Measurements from ENCODE around the gene LGALS1.
"Not testable (repeated sequence)": the region's sequence is repeated elsewhere in the genome, so short reads cannot be mapped to it uniquely, and the experiment has no call there.

Gene LGALS1

DNA sequence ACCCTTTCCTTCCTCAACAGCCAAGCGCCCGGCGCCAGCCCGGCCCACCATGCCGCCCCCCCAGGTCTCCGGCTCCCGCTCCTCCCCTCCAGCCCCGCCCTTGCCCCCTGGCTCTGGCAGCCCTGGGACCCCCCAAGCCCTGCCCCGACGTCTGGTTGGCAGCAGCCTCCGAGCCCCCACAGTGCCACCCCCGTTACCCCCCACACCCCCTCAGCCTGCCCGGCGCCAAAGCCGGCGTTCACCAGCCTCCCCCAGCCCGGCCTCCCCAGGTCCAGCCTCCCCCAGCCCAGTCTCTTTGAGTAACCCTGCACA lies 20.2 kb upstream of the LGALS1 start:
- peaks cover 4% of the 10 kb centered on the region for H3K36me3 ChIP-seq (ENCODE audit: control insufficient read depth, insufficient read depth, low read length)
- 92 to 96% methylated on average over 14 to 17 of the region's 17 CpGs for WGBS, 2 experiments
- H3K9me3 ChIP-seq (ENCODE audit: control insufficient read depth, low read length) = no peaks in the 10 kb centered on the region
- no peak overlapping the region for H3K27ac ChIP-seq (ENCODE audit: insufficient read depth, low read depth, low read length, poor library complexity, severe bottlenecking)
- no peak overlapping the region for H3K4me3 ChIP-seq (ENCODE audit: insufficient read depth, low read depth, low read length)
- H3K4me1 ChIP-seq (ENCODE audit: control insufficient read depth, insufficient read depth, low read length) = peaks cover 10% of the 10 kb centered on the region
- no peaks in the 10 kb centered on the region for H3K27me3 ChIP-seq (ENCODE audit: control insufficient read depth, insufficient read depth, low read length, poor library complexity, severe bottlenecking)

DNA sequence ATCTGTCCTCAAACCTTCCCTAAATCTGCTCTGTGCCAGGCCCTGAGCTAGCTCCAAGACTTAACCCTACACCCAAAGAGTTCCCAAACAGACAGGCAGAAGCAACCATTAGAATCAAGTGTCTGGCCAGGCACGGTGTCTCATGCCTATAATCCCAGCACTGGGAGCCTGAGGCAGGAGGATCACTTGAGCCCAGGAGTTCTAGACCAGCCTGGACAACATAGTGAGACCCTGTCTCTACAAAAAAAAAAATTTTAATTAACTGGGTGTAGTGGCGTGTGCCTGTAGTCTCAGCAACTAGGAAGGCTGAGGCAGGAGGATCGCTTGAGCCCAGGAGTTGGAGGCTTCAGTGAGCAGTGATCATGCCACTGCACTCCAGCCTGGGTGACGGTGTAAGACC lies 18.9 kb upstream of the LGALS1 start:
- not testable (repeated sequence) for H3K4me3 ChIP-seq (ENCODE audit: insufficient read depth, low read depth, low read length); H3K36me3 ChIP-seq (ENCODE audit: control insufficient read depth, insufficient read depth, low read length); H3K9me3 ChIP-seq (ENCODE audit: control insufficient read depth, low read length); H3K27me3 ChIP-seq (ENCODE audit: control insufficient read depth, insufficient read depth, low read length, poor library complexity, severe bottlenecking); H3K27ac ChIP-seq (ENCODE audit: insufficient read depth, low read depth, low read length, poor library complexity, severe bottlenecking)
- H3K4me1 ChIP-seq (ENCODE audit: control insufficient read depth, insufficient read depth, low read length) = peaks cover 23% of the 10 kb centered on the region
- WGBS, 2 experiments = 91 to 94% methylated on average over 4 of the region's 4 CpGs

DNA sequence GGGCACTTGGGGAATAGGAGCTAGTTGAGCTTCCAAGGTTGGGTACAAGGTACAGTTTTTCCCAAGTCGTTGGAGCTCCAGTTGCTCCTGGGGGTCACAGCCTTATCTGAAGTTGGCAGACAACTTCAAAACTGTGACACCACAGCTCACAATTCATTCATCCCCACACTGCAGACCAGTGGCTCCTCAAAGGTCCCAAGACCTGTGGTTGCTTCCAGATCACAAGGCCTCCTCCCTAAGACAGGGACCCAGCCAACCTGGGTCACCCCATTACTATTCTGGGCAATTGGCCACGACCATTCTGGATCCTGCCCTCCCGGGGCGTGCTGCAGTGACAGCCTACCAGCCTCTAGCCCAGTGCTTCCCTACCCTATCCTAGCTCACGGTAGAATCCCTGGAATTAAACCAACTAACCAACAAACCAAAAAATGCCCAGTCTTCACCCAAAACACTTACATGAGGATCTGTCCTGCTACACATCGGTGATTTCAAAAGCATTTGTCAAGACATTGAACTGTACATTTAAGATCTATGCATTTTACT lies 17.8 kb upstream of the LGALS1 start:
- WGBS, 2 experiments = 15 to 19% methylated on average over 6 of the region's 6 CpGs
- Histone ChIP-seq H3K4me3 (ENCODE audit: insufficient read depth, low read depth, low read length) (peak overlapping the region; percentile 49), H3K4me1 (ENCODE audit: control insufficient read depth, insufficient read depth, low read length) (peaks cover 23% of the 10 kb centered on the region), H3K36me3 (ENCODE audit: control insufficient read depth, insufficient read depth, low read length) (peaks cover 4% of the 10 kb centered on the region), H3K27ac (ENCODE audit: insufficient read depth, low read depth, low read length, poor library complexity, severe bottlenecking) (no peak overlapping the region), H3K27me3 (ENCODE audit: control insufficient read depth, insufficient read depth, low read length, poor library complexity, severe bottlenecking) (no peaks in the 10 kb centered on the region), H3K9me3 (ENCODE audit: control insufficient read depth, low read length) (no peaks in the 10 kb centered on the region)

DNA sequence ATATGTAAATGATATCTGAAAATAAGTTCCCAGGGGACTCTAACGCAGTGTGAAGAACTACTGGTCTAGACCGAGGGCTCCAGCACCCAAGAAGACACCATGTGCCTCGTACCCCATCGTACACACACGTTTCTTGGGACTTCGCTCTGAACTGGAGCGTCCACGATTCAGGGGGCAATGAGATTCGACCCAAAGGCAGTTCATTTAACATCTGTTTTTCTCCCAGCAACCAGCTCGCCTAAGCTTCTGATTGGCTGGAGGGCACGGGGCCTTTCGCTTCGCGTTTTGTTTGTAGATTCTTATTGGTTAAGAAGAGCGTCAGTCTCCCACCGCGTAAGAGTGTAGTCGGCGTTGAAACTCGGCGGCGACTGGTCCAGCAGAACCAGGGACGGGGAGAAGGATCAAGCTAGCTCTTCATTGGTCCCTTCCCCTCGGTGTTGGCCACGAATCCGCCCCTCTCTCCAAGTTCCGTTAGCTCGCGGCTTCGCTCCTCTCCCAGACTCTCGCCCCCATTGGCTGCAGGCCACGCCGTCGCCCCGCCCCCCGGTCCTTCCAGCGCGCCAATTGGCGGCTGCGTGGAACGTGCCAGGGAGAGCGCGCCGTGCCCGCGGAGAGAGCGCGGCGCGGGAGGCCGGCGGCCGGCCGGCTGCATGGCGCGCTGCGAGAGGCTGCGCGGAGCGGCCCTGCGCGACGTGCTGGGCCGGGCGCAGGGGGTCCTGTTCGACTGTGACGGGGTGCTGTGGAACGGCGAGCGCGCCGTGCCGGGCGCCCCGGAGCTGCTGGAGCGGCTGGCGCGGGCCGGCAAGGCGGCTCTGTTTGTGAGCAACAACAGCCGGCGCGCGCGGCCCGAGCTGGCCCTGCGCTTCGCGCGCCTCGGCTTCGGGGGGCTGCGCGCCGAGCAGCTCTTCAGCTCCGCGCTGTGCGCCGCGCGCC lies 17.0 kb upstream of the LGALS1 start, which contains the start of gene PDXP:
TSS of gene PDXP (plus strand) at position 591 of the 933 bp plus-strand sequence. CDS start at position 651, 60 bp downstream.
- 0% methylated on average over 101 of the region's 101 CpGs for WGBS, 2 experiments
- Histone ChIP-seq H3K4me3 (ENCODE audit: insufficient read depth, low read depth, low read length) (peak within 1 kb of the TSS; percentile 88), H3K4me1 (ENCODE audit: control insufficient read depth, insufficient read depth, low read length) (peaks cover 23% of the 10 kb centered on the region), H3K27ac (ENCODE audit: insufficient read depth, low read depth, low read length, poor library complexity, severe bottlenecking) (peak within 1 kb of the TSS; percentile 55), H3K27me3 (ENCODE audit: control insufficient read depth, insufficient read depth, low read length, poor library complexity, severe bottlenecking) (no peaks in the 10 kb centered on the region), H3K36me3 (ENCODE audit: control insufficient read depth, insufficient read depth, low read length) (peaks cover 2% of the 10 kb centered on the region), H3K9me3 (ENCODE audit: control insufficient read depth, low read length) (no peaks in the 10 kb centered on the region)

DNA sequence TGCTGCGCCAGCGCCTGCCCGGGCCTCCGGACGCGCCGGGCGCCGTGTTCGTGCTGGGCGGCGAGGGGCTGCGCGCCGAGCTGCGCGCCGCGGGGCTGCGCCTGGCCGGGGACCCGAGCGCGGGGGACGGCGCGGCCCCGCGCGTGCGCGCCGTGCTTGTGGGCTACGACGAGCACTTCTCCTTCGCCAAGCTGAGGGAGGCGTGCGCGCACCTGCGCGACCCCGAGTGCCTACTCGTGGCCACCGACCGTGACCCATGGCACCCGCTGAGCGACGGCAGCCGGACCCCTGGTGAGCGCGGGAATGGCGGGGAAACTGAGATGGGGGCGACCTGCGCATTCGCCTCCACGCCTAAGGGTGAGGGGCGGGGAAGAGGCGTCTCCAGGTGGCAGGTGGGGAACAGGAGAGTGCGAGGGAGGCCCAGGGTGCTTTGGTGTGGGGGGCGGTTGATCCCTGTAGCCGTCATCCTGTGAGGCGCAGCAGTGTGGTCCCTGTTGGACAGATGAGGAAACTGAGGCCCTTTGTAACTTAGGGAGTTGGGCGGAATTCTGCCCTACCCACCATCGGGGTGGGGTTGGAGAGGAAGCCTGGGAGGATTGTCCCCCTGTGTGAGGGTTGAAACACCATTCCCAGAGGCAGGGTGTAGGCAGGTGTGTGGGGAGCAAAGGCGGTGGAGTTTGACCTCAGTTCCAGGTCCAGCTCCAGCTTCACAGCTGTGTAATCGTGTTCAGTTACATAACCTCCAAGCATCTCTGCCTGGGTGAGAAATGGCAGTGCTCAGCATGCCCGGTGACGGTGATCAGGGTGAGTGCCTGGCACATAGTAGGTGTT lies 16.2 kb upstream of the LGALS1 start:
- Histone ChIP-seq H3K36me3 (ENCODE audit: control insufficient read depth, insufficient read depth, low read length) (no peaks in the 10 kb centered on the region), H3K27ac (ENCODE audit: insufficient read depth, low read depth, low read length, poor library complexity, severe bottlenecking) (no peak overlapping the region), H3K27me3 (ENCODE audit: control insufficient read depth, insufficient read depth, low read length, poor library complexity, severe bottlenecking) (no peaks in the 10 kb centered on the region), H3K4me1 (ENCODE audit: control insufficient read depth, insufficient read depth, low read length) (peaks cover 23% of the 10 kb centered on the region), H3K9me3 (ENCODE audit: control insufficient read depth, low read length) (no peaks in the 10 kb centered on the region), H3K4me3 (ENCODE audit: insufficient read depth, low read depth, low read length) (peak overlapping the region; percentile 88)
- WGBS, 2 experiments = 5 to 6% methylated on average over 68 of the region's 68 CpGs

DNA sequence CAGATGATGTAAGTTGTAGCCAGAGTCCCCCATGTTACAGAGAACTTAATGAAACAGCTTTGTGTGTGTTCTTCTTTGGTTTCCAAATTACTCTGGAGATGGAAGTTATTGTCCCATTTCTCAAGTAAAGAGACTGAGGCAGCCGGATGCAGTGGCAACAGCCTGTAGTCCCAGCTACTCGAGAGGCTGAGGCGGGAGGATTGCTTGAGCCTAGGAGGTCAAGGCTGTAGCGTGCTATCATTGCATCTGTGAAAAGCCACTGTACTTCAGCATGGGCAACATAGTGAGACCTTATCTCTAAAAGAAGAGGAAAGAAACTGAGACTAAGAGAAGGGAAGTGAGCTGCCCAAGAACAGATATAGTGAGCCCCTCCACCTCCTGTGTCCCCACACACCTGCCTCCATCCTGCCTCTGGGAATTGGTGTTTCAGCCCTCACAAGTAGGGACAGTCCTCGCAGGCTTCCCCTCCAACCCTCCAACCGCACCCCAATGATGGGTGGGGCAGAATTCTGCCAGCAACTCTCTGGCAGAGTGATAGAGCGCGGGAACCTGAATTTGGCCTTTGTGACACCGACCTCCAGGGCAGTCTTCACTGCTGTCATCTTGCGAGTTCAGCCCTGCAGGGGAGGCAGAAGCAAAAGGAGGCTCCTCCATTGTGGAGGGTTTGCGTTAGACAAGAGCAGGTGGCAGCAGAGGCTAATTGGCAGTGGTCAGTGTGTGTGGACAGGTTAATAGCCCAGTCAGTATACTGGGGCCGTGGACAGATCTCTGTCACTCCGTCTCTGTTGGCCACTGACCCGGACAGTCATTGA lies 15.3 kb upstream of the LGALS1 start:
- no peaks in the 10 kb centered on the region for H3K27me3 ChIP-seq (ENCODE audit: control insufficient read depth, insufficient read depth, low read length, poor library complexity, severe bottlenecking)
- H3K4me3 ChIP-seq (ENCODE audit: insufficient read depth, low read depth, low read length) = peak overlapping the region; percentile 88
- H3K36me3 ChIP-seq (ENCODE audit: control insufficient read depth, insufficient read depth, low read length) = no peaks in the 10 kb centered on the region
- no peak overlapping the region for H3K27ac ChIP-seq (ENCODE audit: insufficient read depth, low read depth, low read length, poor library complexity, severe bottlenecking)
- H3K9me3 ChIP-seq (ENCODE audit: control insufficient read depth, low read length) = no peaks in the 10 kb centered on the region
- 86 to 87% methylated on average over 14 of the region's 14 CpGs for WGBS, 2 experiments
- H3K4me1 ChIP-seq (ENCODE audit: control insufficient read depth, insufficient read depth, low read length) = peaks cover 23% of the 10 kb centered on the region

DNA sequence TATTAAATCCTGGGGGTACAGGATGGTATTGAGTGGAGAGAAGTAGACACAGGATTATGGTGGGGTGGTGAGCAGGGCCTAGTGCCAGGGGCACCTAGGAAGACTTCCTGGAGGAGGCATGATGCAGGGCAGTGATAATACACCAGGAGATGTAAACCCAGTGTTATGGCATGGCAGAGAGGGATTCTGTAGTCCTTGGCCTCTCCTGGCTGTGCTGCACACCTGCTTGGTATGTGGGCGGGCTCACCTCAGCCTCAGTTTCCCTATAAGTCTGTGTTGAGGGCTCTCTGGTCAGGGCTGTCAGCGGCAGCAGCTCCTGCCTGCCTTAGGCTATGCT lies 14.8 kb upstream of the LGALS1 start:
- H3K27me3 ChIP-seq (ENCODE audit: control insufficient read depth, insufficient read depth, low read length, poor library complexity, severe bottlenecking) = no peaks in the 10 kb centered on the region
- H3K36me3 ChIP-seq (ENCODE audit: control insufficient read depth, insufficient read depth, low read length) = peaks cover under 1% of the 10 kb centered on the region
- no peaks in the 10 kb centered on the region for H3K9me3 ChIP-seq (ENCODE audit: control insufficient read depth, low read length)
- no peak overlapping the region for H3K27ac ChIP-seq (ENCODE audit: insufficient read depth, low read depth, low read length, poor library complexity, severe bottlenecking)
- H3K4me1 ChIP-seq (ENCODE audit: control insufficient read depth, insufficient read depth, low read length) = peaks cover 23% of the 10 kb centered on the region
- WGBS, 2 experiments = 91 to 94% methylated on average over 2 of the region's 2 CpGs
- no peak overlapping the region for H3K4me3 ChIP-seq (ENCODE audit: insufficient read depth, low read depth, low read length)

DNA sequence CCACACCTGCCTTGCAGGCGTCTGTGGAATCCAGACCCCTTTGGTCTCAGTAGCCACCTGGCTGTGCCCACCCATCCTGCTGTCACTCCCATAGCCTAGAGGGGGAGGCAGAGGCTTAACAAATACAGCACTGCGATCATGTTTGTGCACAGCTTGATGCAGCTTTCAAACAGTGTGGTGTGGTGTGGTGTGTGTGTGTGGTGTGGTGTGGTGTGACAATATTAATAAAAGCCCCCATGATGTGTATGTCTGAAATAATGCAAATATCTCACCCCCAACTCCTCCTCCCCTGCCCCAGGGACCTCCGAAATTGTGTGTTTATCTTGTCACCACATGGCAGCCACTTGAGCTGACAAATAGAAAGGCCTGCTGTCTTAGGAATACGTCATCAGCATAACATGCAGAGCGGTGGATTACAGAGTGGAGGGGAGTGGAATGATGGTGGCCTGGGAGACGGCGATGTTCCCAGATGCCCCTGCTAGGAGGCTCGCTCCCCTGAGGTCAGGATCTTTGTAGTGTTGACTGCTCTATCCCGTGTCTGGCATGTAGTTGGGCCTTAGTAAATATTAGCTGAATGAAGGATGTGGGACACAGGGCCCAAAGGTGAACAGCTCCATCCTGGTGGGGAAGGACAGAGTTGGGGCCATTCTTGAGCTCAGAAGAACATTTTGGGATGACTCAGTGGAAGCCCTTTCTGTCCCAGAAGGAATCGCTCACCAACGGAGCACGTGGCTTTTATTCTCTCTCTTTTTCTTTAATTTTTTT lies 14.1 kb upstream of the LGALS1 start:
- Histone ChIP-seq H3K9me3 (ENCODE audit: control insufficient read depth, low read length) (no peaks in the 10 kb centered on the region), H3K4me3 (ENCODE audit: insufficient read depth, low read depth, low read length) (no peak overlapping the region), H3K36me3 (ENCODE audit: control insufficient read depth, insufficient read depth, low read length) (peaks cover 8% of the 10 kb centered on the region), H3K27me3 (ENCODE audit: control insufficient read depth, insufficient read depth, low read length, poor library complexity, severe bottlenecking) (no peaks in the 10 kb centered on the region), H3K27ac (ENCODE audit: insufficient read depth, low read depth, low read length, poor library complexity, severe bottlenecking) (peak overlapping the region; percentile 6), H3K4me1 (ENCODE audit: control insufficient read depth, insufficient read depth, low read length) (peaks cover 23% of the 10 kb centered on the region)
- WGBS, 2 experiments = 87 to 88% methylated on average over 12 of the region's 12 CpGs

DNA sequence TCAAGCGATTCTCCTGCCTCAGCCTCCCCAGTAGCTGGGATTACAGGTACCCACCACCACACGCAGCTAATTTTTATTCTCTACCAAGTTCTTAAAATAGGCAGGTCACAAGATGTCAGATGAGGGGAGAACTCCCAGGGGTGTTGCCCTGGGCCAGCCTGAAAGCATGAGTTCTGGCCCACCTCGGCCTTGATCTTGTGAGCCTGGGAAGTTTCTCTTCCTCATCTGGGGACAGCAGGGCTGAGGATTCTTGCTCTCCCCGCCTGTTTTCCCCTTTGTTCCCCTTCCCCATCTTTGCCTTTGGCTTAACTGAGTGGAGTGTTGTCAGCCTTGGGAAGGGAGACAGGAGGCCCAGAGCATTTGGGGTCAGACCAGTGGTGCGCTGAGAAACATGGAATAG lies 13.4 kb upstream of the LGALS1 start:
- H3K27me3 ChIP-seq (ENCODE audit: control insufficient read depth, insufficient read depth, low read length, poor library complexity, severe bottlenecking) = no peaks in the 10 kb centered on the region
- peaks cover 8% of the 10 kb centered on the region for H3K36me3 ChIP-seq (ENCODE audit: control insufficient read depth, insufficient read depth, low read length)
- no peak overlapping the region for H3K4me3 ChIP-seq (ENCODE audit: insufficient read depth, low read depth, low read length)
- H3K9me3 ChIP-seq (ENCODE audit: control insufficient read depth, low read length) = no peaks in the 10 kb centered on the region
- peaks cover 23% of the 10 kb centered on the region for H3K4me1 ChIP-seq (ENCODE audit: control insufficient read depth, insufficient read depth, low read length)
- H3K27ac ChIP-seq (ENCODE audit: insufficient read depth, low read depth, low read length, poor library complexity, severe bottlenecking) = no peak overlapping the region
- 91 to 95% methylated on average over 5 of the region's 5 CpGs for WGBS, 2 experiments
